ENCODE data around the gene IFT88.

The IFT88 gene

DNA sequence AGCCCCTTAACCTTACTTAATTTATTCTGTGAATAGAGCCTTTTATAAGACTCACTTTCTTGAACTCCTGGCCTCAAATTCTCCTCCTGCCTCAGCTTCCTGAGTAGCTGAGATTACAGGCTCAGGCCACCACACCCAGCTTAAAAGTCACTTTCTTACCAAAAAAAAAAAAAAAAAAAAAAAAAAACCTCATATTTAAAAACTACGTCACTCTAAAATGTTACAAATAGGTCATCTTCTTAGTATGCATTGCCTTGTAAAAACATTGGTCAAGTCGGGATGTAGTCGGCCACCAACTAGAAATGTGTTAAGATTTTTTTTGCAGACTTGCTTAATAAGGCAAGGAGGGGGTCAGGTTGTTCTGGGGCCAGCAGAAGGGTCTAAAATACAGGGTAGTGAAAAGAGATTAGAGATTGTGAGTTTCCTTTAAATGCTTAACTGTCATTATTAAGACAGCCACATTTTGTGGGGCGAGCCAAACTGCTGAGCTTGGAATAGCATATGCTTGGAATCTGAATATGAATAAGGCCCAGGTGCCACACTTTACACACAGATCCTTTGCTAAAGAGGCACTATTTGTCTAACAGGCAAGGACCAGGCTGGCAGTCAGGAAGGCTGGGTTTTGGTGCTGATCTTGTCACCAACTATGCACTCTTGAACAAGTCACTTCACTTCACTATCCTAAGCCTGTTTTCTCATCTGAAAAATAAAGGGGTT, 120.1 kb downstream of the IFT88 start:
- DNase-seq = no peak

DNA sequence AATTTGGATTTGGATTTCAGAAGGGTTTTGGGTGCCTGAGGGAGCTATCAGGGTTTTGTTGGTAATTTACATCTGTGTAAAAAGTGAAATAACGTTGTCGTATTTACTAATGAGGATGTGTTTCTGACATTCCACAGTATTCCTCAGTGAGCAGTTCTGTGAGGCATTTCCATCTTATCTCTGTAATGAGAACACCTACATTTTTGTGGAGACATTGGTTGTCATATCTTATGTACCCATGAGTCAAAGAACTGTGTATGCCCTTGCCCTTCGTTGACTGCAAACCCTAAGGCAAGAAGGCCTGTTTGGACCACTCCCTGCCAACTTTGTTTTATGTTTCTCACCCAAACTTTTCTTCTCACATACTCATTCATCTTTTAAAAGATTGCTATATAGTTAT, 122.3 kb downstream of the IFT88 start:
- DNase-seq = no peak

- DNase-seq = no peak
Observed at GRCh38 chr13:20691616-20692015, 124.7 kb downstream of the IFT88 start.

- no peak for DNase-seq
Observed at GRCh38 chr13:20696073-20696472, 129.1 kb downstream of the IFT88 start.

GRCh38 chr13:20699715-20700114, 132.8 kb downstream of the IFT88 start:
- DNase-seq = no peak

DNA sequence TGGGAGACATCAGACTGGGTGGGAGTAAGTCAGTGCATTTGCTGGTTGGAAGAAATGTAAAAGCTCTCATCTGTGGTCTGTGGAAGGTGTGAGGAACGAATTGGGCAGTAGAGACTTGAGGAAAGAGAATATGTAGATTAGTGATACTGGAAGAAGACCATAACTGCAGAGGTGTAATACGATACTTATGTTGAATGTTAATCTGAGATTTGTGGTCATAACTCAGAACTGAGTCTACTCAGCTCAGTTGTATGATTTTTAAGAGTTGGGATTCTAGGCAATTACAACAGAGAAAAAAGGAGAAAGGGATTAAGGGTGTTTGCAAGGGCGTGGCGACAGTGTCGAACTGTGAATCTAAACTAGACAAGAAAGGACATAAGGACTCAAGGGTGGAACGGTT, 133.3 kb downstream of the IFT88 start:
- no peak for DNase-seq

DNA sequence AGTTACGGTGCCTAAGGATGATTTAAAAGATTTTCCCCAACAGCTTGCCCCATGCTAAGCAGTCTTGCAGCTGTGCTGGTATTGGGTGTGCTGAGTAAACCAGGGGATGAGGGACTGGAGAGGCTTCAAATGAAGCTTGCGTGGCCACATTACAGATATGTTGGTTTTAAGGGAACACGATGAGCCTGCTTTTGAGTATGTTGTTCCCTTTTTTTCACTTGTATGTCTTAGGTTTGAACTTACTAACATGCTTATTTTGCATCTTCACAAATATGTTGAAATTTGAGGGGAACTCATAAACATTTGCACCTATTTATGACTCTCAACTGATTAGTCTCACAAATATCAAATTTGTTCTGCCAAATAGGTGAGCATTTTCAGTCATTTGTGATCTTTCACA, 134.5 kb downstream of the IFT88 start:
- no peak for DNase-seq

GRCh38 chr13:20702530-20702914, 135.6 kb downstream of the IFT88 start:
- no peak for DNase-seq

GRCh38 chr13:20702915-20703779, 136.2 kb downstream of the IFT88 start, which contains the start of gene IL17D:
Gene IL17D, plus strand, starts transcription at chr13:20703699. Its CDS starts 303 bp downstream, at chr13:20704002.
- DNase-seq = peak; percentile 60

- DNase-seq = peak; percentile 81
Observed at GRCh38 chr13:20703780-20704458, 137.0 kb downstream of the IFT88 start.

- no peak for DNase-seq
Observed at GRCh38 chr13:20704459-20705069, 137.6 kb downstream of the IFT88 start.

GRCh38 chr13:20706661-20707060, 139.7 kb downstream of the IFT88 start:
- no peak for DNase-seq

GRCh38 chr13:20708216-20708615, 141.3 kb downstream of the IFT88 start:
- DNase-seq = no peak

DNA sequence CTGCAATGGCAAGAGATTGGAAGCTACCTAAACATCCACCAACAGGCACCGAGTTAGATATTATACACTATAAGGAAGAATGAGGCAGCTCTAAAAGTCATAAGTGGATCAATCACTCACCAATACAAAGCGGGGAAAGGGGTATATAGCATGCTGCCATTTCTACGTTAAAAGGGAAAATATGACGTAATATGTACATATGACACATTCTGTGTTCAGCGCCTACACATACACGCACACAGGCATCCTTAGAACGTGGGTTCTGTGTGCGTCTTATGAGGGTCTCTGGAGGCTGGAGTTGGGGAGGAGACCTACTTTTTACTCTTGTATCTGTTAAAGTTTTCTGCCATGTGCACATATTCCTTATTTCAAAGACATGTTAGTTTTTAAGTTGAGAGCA, 142.4 kb downstream of the IFT88 start:
- no peak for DNase-seq

DNA sequence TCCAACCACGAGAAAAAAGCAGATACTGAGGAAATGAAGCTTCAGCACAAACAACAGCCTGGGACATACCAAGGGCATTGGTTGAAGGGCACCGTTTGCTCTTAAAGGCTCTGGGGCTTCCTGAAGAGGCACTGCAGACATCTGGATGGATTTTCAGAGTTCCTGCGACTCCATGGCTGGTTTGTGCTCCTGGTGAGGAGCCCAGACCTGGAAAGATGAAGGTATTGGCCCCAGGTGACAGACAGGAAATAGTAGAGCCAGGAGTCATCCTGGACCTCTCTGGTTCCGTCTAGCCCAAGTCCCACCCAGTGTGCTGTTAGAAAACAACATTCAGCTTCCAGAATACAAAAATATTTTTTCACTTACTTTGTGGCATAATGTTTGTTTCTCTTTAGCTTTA, 142.8 kb downstream of the IFT88 start:
- no peak for DNase-seq

DNA sequence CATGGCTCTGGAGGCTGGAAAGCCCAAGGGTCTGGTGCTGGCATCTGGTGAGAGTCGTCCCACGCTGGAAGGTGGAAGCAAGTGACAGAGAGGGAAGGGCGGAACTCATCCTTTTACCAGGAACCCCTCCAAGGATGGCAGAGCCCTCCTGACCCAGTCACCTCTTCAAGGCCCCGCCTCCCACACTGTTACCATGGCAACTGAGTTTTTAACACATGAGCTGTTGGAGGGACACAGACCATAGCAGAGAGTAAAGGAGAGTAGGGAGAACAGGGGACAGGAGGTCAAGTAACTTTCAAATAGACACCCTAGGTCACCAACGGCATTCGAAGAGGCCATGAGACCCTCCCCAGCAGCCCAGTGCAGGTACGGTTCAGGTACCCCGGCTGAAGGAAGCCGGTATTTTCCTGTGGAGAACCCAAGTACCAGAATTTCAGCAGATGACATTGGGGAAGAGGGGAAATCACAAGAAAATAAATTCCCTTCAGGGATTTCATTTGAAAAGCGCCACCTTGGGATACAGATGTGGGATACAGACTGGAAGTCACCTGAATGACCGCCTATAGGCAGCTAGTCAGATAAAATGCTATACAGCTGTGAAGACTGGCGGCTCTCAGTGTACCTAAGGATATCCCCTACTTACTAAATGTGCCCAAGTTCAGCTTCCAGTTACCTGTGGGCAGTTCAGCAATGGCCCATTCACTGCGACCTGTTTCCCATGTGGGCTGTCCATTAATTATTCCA, 144.5 kb downstream of the IFT88 start:
- no peak for DNase-seq

DNA sequence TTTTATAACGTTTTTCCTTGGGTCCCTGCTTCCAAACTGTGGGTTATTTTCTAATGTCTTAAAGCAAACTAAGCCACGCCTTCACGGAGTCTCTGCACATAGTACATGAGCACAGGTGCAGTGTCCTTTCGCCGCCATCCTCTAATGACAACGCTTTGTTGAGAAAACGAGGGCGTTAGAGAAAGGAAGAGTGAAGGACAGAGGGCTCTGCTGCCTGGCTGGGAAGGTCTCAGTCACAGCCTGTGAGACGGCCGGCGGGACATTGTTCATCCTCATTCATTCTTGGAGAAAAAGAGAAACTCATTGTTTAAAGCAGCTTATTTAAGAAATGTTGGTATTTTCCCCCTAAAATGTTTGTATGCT, 146.0 kb downstream of the IFT88 start:
- no peak for DNase-seq

DNA sequence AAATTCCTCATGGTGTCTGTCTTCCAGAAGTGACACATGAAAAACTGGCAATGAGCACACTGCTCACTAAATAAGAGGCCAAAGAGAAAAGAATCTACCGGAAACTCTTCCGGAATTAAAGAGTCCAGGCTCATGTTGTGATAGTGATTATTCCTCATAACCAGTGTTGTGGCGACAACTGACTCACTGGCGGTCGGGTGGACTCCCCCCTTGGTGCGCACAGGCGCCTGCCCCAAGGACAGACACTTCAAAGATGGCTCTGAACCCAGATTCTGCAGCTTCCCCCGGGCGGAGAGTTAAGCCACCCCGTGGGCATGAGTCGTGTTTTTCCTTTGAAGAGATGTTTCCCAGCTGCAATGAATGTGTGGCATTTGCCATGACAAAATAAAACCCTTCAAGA, 146.8 kb downstream of the IFT88 start:
- no peak for DNase-seq

GRCh38 chr13:20714161-20714560, 147.2 kb downstream of the IFT88 start:
- no peak for DNase-seq

- DNase-seq = no peak
Observed at GRCh38 chr13:20714563-20715329, 147.8 kb downstream of the IFT88 start.

DNA sequence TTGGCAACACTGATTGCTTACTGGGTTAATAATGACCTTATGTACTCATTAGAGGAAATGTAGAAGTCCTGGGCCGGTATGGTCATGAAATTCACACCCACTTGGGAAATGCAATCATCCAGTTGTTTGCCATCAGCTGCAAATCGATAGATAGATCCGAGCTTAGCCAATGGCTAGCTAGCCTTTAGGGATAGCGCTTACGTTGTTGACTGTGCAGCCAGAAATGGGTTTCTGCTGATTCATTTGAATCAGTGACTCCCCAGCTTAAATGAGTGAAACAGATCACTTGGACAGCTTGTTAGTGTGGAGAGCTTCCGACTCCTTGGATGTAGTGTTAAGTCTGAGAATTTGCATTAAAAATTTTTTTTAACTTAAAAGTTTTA, 148.4 kb downstream of the IFT88 start:
- DNase-seq = no peak

GRCh38 chr13:20716951-20717350, 150.0 kb downstream of the IFT88 start:
- DNase-seq = no peak

Measured in stimulated activated CD8-positive, alpha-beta memory T cell treated with anti-CD3 and anti-CD28 coated beads, Interleukin-4, amount 100 ng/mL, for 48 hours (primary cell).